ENCODE data around the gene LRP2.
"Not testable (repeated sequence)": the region's sequence is repeated elsewhere in the genome, so short reads cannot be mapped to it uniquely, and the experiment has no call there.

LRP2 gene

DNA sequence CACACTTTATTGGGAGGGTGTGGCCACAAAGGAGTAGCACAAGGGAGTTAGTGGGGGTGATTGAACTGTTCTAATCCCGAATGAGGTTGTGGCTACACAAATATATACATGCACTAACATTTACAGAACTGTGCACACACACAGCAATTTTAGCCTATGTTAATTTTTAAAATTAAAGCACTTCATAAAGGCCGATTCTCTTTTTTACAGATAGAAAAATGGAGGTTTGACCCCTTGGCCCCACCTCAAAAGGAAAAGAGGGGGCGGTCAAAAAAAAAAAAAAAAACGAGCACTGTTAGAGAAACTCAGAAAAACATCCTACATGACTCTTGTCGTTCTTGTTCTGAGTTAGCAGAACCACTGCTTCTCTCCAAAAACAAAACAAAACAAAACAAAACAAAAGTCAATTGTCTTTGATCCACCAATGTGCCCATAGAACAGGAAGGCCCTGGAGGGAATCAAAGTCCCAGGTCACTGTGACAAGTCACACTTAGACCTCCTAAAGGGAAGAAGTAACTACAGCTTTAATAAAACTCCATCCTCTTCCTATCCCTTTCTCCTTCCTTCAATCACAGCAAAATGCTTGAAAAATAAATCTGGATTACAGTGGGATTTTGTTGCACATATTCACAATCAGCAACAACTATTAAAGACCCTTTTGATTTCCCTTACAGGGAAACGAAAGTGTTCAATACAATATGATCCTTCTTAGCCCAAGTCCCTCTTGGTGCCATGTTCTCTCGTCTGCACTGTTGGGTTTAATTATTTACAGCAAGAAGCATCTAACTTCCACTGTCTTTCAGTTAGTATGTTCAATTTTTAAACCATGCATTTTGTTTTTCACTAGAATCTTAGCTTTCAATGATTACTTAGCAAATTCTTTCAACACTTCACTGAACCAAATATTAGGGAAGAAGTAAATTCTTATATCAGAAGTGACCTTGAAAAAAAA, 16.6 kb downstream of the LRP2 start:
- DNase-seq, result no peak

DNA sequence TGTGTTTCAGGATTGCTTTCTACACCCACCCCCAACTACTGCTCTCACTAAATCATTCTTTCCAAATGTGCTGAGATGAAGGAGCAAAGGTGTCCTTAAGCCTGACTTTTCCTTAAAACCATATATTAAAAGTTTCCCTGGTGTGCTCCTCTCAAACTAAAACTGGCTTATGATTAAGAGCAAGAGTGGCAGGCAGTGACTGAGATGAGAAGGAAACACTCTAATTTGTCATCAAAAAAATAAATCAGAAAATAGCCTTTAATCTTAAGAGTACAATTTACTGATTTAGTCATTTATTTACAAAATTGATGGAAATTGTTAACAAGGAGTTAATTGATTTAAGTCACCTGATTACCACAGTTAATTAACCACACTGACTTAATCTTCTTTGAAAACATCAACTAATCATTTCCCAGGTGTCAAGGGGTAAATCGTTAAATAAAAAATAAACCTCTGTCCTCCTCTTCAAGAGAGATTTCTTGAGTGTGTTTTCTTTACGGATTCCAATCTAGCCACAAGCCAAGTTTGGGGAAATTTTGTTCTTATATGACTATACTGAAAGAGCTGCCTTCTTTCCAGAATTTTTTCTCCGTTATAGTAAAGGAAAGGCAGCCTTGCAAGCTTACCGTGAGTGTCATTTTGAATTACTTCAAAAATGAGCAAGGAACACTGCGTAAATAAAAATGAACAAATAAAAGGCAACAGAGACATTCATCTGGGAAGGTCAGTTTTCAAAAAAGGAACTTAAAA, 17.4 kb downstream of the LRP2 start:
- DNase-seq, result no peak

DNA sequence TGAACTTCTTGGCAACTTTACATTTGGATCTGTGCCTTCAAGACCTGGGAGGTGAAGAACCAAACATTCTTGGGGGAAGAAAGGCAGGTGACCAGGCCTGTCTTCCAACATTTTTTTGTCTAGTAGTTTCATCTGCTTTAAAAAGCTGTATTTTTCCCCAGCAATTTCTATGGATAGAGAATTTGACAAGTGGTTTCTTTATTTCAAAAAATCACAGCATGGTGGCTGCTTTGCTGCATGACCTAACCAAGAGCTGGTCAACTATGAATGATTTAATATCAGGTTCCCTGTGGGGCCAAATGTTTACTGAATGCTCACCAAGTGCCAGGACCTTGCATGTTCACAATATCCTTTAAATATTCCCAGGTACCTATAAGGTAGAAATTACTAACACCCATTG, 19.1 kb downstream of the LRP2 start:
- no peak for DNase-seq

DNA sequence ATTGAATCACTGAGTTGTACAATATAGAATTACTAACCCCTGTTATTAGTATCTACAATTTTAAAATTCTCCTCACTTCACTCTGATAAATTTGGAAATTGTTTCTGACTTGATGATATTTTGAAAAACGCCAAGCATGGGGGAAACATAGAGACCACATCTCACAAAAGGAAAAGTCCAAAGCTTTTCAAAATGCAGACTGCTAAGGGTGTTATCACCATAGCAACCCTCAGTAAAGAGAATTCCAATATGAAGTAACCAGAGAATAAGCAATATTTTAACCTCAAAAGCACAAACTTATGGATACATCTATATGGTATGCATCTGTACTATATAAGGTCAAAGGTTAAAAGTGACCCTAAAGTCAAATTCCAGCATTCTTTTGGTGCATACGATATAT, 22.7 kb downstream of the LRP2 start:
- no peak for DNase-seq

DNA sequence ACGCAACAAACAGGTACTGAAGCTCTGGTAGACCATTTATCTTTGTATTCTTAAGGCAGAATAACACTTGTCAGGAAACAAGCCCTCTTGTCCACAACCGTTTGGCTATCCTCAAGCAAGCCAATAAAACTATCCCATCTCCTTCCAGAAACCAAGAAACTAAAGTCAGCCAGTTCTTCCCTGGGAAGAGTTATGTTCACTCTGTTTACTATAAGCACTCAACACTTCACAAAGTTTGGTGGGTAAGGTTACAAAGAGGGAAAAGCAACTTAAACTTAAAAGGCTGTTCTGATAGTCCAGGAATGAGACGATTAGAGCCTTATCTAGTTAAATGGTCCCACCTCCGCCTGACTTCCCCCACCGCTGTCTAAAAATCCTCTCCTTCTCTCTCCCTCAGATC, 25.6 kb downstream of the LRP2 start:
- DNase-seq, result no peak

DNA sequence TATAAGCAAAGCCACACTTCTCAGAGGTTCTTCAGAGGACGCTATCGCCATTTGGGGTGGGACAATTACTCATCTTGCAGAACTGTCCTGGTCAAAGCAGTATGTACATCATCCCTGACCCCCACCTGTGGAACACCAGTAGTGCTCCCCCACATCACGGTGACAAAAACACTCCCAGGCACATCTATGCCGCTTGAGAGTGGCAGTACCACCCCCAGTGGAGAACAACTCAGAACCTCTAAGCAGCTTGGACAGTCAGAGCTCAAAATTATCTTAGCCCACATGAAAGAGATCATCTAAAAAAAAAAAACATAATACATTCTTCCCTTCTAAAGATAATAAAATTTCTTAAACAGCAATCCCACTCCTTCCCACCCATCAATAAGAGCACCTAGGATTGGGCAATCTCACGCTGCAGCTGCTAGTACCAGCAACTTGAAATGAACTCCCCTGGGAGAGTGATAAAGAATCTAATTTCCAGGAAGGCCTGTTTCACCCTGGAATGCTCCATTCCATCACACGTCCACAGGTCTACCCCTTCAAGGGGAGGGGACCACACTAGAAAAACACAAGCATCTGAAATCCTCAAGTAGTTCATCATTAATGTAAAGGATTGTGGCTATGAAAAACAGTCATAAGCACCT, 31.7 kb downstream of the LRP2 start:
- no peak for DNase-seq

DNA sequence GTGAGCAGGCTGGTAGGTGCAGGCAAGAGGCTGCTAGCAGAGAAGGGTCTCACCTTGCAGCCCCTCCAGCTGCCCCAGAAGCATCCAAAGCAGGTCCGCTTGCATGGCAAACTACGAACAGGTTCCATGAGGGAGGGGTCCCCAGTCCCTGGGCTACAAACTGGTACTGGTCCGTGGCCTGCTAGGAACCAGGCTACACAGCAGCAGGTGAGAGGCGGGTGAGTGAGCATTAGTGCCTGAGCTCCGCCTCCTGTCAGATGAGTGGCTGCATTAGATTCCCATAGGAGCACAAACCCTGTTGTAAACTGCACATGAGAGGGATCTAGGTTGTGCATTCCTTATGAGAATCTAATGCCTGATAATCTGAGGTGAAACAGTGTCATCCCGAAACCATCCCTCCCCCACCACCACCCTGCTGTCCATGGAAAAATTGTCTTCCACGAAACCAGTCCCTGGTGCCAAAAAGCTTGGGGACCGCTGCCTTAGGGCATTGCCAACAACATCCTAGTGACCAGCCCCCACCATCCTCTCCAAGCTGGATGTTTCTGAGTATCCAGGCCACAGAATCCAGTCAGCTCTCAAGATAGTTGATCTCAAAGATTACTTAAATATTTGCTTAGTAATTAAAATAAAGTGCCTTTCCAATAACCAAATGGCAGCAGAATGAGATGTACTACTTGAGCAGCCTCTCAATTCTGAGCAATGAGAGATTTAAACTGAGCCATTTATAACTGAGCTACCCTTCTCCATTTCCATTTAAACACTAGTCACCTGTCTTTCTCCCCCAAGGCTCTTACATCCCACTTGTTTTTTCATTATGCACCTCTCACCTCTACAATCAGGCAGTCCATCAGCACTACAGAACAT, 32.4 kb downstream of the LRP2 start:
- no peak for DNase-seq

DNA sequence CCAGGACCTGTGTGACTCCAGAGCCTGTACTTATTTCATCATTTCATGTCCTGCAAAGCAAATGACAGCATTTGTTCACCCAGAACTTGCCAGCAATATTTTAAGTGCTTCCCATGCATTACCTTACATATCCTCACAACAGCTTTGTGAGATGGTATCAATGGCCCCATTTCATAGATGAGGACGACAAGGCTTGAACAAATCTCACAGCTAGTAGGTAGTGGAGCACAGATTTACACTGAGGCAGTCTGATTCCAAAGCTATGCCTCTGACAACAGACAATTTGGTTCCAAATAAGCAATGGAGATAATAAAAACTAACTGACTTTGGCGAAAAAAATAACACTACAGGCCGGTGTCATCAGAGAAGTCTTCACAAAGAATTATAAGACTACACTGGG, 33.5 kb downstream of the LRP2 start:
- no peak for DNase-seq

DNA sequence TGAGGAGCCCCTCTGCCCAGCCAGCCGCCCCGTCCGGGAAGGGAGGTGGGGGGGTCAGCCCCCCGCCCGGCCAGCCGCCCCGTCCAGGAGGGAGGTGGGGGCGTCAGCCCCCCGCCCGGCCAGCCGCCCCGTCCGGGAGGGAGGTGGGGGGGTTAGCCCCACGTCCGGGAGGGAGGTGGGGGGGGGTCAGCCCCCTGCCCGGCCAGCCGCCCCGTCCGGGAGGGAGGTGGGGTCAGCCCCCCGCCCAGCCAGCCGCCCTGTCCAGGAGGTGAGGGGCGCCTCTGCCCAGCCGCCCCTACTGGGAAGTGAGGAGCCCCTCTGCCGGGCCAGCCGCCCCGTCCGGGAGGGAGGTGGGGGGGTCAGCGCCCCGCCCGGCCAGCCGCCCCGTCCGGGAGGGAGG, 34.5 kb downstream of the LRP2 start:
- not testable (repeated sequence) for DNase-seq

DNA sequence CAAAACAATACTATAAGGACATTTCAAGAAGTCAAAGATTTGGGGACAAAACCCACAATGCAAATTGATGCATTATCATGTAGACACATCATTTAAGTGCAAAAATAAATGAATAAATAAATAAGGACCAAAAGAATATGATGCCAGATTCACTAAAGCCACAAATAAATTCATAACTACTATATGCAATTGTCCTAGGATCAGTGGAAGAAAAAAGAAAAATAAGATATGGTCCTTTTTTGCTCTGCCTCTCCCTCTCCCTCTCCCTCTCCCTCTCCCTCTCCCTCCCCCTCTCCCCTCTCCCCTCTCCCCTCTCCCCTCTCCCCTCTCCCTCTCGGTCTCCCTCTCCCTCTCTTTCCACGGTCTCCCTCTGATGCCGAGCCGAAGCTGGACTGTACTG, 36.4 kb downstream of the LRP2 start:
- not testable (repeated sequence) for DNase-seq

DNA sequence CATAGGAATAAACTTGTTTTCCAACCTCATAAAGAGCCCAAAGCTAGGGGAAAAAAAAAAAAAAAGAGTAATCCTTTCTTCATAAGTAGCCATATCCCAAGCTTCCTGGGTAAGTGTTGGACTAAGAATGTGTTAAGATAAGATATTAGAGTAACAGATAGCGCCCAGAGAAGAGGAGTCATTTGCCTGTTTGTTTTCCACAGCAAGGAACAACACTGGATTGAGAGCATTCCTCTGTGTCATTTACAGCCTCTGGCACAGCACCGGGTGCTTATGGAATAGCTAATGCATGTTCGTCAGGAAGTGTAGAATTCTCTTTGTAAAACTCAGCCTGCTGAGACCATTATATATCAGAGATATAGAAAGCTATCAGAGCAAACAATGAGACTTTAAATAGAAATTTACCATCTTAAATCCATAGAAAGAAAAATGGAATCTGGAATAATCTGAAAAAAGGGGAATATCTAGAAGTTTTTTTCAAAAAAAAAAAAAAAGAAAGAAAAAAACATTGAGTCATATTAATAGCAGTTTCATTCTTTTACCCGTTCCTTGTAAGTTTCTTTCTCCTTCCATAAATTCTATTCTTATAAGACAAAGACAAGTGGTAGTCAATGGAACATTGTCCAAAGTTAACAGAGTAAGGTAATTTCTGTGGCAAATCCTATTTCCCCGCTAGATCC, 37.6 kb downstream of the LRP2 start:
- no peak for DNase-seq

DNA sequence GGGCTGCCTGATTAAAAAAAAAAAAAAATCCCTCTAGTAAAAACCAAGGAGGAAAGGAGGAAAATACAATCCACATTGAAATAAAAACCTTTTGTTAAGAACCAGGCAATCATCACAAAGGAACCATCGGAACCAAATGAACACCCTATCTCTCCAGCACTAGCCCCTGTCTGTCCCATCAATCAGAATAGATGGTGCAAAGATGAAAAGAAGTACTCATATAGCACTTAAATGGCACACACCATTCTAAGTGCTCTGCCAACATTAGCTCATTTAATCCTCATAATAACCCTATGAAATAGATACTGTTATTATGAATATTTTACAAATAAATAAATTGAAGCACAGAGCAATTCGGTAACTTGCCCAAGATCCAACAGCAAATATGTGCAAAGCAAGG, 38.5 kb downstream of the LRP2 start:
- DNase-seq, result no peak

DNA sequence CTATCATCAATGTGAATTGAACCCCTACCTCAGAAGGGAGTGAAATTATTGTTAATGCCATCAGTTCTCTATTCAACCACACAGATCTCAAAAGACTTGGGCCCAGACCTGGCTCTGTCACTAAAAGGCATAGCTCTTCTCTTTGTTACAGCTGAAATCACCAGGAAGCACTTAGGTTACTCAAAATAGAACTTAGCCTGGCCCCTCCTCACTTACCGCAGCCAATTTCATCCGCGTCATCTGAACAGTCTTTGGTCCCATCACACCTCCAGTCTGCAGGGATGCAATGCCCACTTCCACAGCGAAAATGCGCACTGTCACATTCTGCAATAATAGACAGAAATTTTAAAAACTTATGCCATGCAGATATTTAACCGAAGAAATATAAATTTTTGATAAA, 41.8 kb downstream of the LRP2 start:
- DNase-seq, result no peak

DNA sequence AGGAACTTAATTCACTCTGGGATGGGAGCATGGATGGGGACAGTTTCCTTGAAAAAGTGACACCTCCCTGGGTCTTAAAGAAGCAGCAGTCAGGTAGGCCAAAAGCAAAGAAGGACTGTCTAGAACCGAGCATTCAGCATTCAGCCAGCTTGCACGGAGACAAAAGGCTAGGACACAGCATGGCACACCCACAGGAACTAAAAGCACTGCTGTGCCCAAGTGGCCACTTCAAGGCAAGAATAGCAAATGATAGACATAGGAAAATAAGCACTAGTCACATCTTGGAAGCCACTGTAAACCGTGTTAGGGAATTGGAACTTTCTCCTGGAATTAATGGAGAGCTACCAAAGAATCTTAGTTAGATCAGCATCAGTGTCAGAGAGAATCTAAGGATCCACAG, 47.0 kb downstream of the LRP2 start:
- no peak for DNase-seq

DNA sequence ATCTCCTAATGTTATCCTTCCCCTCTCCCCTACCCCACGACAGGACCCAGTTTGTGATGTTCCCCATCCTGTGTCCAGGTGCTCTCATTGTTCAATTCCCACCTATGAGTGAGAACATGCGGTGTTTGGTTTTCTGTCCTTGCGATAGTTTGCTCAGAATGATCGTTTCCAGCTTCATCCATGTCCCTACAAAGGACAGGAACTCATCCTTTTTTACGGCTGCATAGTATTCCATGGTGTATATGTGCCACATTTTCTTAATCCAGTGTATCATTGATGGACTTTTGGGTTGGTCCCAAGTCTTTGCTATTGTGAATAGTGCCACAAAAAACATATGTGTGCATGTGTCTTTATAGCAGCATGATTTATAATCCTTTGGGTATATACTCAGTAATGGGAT, 54.0 kb downstream of the LRP2 start:
- DNase-seq, result not testable (repeated sequence)

DNA sequence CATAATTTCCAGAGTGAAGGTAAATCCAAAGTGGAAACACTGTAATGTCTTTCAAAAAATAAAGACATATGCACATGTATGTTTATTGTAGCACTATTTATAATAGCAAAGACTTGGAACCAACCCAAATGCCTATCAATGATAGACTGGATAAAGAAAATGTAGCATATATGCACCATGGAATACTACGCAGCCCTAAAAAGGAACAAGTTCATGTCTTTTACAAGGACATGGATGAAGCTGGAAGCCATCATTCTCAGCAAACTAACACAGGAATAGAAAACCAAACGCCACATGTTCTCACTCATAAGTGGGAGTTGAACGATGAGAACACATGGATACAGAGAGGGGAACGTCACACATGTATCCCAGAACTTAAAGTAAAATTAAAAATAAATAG, 57.6 kb downstream of the LRP2 start:
- DNase-seq, result not testable (repeated sequence)

DNA sequence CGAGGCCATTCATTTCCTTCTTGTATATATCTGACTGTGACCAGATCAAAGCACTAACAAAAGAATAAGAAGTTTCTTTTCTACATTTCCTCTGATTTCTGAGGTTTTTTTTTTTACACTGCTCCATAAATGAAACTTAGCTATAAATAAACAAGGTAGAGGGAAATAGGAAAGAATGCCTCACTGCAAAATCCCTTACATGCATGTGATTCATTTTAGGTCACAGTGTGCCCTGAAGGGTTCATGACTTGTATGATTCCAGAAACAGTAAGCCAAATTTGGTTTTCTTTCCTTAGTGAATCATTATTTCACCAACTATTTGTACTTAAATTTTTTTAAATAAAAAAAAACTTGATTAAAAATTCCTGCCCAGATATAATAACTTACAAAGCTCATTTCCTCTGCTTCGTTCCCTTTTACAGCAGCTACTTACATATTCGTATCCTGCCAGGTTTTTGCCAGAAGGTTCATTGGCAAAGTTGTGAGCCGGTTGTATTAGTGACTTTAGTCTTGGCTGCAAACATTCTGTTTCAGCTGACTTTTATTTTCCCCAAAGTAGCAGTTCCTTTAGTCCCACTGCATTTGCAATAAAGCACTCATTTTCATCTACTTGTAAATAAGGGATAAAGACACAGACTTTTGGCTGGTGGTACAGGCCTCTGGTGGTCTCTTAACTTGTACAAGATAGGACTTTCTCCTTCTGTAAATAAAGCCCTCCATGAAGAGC, 58.6 kb downstream of the LRP2 start:
- no peak for DNase-seq

DNA sequence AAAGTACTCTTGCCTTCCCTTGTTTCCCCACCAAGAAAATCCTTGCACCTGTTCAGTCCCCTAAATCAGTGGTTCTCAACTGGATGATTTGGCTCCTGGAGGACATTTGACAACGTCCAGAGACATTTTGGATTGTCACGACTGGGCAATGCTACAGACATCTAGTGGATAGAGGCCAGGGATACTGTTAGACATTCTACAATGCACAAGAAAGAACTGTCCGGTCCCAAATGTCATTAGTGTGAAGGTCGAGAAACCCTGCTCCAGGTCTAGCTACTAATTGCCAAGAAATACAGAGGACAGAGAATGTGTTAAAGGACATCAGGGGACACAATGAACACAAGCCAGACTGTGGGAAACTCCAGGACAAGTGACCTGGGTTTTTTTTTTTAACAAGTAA, 60.0 kb downstream of the LRP2 start:
- DNase-seq, result no peak

DNA sequence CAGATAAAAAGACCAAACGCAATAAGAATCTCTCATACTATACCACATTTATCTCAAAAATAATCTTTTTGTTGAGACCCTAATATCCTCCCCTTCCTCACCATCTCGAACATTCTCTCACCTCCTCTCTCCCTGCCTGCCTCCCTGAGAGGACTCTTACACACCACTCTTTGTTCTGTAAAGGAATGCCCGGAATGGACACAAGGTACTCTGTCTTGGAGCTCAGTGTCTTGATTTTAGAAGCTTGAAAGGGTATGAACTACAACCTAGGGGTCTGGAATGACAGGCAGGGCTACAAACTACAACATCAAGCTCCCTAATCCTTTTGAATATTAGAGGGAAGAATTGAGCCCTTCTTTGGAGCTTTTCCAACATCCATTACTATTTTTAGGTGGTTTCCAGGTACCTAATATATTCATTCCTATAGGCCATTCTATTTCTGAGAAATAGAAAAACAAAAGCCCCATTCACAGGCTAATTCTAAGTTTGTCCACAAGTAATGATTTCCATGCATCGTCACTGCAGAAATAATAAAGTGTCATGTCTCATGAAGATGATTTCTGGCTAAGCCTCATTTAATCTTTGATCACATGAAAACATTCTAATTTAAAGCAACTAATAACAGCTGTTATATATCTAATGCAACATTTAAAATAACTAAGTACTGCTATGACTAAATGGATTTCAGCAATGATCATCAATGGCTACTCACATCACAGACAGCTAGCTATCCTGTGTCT, 60.6 kb downstream of the LRP2 start:
- no peak for DNase-seq

Measured in inflammatory macrophage treated with lipopolysaccharide for 1 hour (primary cell).